Cortex of kidney (tissue), 1 donor: Measurements from ENCODE around the gene PAK1.
"Not testable (repeated sequence)": the region's sequence is repeated elsewhere in the genome, so short reads cannot be mapped to it uniquely, and the experiment has no call there.

Source experiments
- DNase-seq: peaks from one replicate; lab custom pipeline; 2025; lab: John Stamatoyannopoulos, UW

Gene PAK1

GRCh38 chr11:77401486-77402217, 72.2 kb downstream of the PAK1 start:
- no peak for DNase-seq

DNA sequence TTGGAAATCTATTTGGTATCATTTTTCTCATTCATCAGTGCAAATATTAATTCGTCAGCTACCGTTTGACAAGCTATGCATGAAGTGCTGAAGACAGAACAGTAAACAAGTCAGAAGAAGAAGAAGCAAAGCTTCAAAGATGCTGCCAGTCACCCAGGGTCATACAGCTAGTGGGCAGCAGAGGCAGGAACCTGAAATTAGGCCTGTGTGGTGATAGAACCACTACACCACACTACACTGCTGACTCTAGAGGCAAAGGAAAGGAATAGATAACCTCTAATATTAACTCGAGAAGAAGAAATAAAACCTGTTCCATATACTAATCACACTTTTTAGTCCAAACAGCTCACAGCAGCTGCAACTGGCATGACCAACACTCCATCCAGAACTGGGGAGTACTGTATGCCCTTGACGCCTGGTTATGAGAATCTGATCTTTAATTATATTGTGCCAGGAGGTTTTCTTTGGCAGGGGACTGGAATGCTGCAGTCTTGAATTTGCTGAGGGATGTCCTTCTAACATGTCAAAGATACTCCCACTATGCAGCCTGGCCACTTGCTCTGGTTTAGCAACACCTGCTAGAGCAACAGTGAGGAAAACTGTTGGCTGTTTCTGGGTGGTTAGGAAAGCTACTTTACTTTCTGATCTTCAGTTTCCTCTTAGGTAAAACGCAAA, 73.0 kb downstream of the PAK1 start:
- no peak for DNase-seq

- DNase-seq, result no peak
Observed at GRCh38 chr11:77400271-77400670, 73.6 kb downstream of the PAK1 start.

- no peak for DNase-seq
Observed at GRCh38 chr11:77397631-77398030, 76.3 kb downstream of the PAK1 start.

GRCh38 chr11:77396911-77397310, 77.0 kb downstream of the PAK1 start:
- DNase-seq, result no peak

DNA sequence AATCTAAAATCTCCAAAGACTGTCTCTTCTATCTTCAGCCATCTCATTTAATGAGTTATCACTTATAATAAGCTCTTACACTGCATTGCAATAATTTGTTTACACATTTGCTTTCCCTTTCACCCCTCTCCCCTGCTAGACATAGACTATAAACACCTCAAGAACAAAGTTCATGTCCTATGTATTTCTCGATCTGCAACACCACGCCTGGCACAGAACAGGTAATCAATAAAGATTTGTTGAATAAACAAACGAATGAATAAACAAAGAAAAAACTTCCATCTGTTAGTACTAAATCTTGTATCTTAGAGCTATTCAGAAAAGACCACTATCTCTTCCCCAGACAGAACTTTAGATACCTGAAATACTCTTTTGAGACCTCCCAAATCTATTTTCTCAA, 77.6 kb downstream of the PAK1 start:
- DNase-seq, result no peak

DNA sequence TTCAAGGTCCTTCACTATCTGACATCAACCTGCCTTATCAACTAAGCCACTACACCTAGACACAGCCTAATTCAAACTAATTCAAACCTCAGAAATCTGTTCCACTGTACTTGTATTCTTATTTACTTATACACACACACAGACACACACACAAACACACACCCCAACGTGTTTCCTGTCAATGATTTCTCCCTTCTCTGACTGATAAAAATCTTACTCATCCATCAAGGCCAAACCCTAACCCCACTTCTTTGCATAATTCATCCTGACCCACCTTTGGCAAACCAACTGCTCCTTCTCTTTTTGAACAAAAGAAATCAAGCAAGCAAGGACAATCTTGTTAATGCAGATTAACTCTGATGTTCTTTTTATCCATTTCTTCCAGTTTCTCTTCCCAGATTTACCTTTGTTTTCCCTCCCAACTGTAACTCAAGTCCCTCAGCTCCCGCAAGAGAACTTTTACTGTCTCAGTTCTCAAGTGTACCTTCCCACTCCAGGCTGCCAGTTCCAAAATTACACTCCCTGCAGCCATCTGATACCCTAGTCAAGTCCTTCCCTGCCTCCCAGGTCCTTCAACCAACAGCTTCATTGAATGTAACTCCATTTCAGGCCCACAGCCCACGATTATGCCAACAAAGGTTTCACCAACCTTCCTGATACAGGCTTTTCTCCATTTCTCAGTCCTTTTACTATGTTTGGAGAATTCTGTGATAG, 78.3 kb downstream of the PAK1 start:
- DNase-seq, result no peak

DNA sequence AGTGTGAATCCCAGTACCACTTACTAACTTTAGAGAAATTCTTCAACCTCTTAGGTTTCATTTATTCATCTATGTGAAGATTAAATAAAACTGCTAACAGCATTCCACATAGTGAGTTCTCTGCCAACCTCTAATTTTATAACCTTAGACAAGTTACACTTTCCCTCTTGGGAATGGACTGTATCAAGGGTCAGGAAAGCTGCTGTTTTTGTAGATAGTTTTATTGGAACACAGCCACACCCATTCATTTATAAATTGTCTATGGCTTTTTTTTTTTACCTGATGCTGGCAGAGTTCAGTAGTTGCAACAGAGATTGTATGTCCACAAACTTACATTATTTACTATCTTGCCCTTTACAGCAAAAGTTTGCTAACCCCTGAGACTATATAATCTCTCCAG, 81.1 kb downstream of the PAK1 start:
- DNase-seq, result no peak

GRCh38 chr11:77387701-77388100, 86.2 kb downstream of the PAK1 start:
- no peak for DNase-seq

- DNase-seq, result no peak
Observed at GRCh38 chr11:77386178-77386577, 87.7 kb downstream of the PAK1 start.

GRCh38 chr11:77385255-77385771, 88.6 kb downstream of the PAK1 start:
- DNase-seq, result not testable (repeated sequence)

DNA sequence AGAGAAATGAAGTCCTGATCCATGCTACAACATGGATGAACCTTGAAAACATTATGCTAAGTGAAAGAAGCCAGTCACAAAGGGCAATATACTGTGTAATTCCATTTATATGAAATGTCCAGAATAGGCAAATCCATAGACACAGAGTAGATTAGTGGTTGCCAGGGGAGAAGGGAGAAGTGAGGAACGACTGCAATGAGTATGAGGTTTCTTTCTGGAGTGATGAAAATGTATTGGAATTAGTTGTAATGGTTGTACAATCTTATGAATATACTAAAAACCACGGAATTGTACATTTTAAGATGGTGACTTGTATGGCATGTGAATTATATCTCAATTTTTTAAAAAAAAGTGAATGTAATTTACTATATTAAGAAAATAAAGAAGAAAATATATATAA, 89.3 kb downstream of the PAK1 start:
- no peak for DNase-seq

DNA sequence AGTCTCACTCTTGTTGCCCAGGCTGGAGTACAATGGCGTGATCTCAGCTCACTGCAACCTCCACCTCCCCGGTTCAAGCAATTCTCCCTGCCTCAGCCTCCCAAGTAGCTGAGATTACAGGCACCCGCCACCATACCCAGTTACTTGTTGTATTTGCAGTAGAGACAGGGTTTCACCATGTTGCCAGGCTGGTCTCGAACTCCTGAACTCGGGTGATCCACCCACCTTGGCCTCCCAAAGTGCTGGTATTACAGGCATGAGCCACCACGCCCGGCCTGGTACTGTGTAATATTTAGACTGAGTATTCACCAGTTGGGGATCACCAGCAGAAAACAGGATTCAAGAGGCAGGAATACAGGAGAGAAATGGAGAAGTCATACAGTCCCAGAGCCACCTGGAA, 90.5 kb downstream of the PAK1 start:
- DNase-seq, result not testable (repeated sequence)

GRCh38 chr11:77381729-77382665, 91.9 kb downstream of the PAK1 start:
- DNase-seq, result no peak

DNA sequence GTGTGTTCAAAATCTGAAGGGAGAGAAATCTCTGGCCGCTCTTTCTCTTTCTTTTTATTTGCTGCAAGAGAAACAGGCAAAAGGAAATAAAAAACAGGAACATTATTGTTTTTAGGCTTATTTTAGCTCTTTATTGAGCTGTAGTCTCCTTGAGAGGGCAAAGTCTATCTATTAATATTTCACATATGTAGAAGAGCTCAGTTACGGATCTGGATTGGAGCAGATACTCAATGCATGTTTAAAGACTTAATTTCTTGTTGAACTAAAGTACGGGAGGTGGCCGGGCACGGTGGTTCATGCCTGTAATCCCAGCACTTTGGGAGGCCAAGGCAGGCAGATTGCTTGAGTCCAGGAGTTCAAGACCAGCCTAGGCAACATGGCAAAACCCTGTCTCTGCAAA, 94.0 kb downstream of the PAK1 start:
- no peak for DNase-seq

DNA sequence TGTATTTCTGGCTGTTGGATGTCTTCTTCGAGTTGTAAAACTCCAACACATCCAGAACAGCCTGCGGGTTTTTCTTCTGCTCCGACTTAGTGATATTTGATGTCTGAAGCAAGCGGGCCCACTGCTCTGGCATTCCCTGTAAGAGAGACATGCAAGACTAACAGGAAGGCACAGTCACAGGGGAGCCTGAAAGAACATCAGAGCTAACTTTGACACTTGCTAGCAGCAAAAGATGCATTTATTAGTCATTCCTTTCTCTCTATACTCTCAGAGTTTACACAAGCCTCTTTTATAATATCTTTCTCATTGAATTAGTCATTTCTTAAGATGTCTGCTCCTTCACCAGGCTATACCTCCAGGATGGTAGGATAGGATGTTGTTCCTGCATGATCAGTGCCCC, 94.6 kb downstream of the PAK1 start:
- DNase-seq, result no peak

- DNase-seq, result no peak
Observed at GRCh38 chr11:77377734-77378133, 96.2 kb downstream of the PAK1 start.

- DNase-seq, result no peak
Observed at GRCh38 chr11:77375107-77375506, 98.8 kb downstream of the PAK1 start.

- no peak for DNase-seq
Observed at GRCh38 chr11:77374611-77375031, 99.3 kb downstream of the PAK1 start.

- DNase-seq, result no peak
Observed at GRCh38 chr11:77374108-77374507, 99.8 kb downstream of the PAK1 start.

DNA sequence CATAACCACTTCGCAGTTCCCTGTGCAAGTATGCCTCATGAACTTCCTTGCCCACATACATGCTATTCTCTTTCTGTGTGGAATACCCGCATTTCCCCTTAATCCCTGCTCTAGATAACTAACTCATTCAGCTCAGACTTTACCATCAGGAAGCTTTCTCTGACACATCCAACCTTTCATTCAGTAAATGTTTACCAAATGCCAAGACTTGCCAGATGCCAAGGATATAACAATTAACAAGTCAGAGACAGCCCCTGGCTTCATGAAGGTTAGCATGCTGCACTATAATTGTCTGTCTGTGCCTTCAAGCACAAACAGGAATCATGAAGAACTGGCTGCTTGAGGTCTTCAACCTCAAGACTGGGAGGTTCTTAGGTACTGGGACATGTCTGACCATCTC, 101.2 kb downstream of the PAK1 start:
- no peak for DNase-seq

DNA sequence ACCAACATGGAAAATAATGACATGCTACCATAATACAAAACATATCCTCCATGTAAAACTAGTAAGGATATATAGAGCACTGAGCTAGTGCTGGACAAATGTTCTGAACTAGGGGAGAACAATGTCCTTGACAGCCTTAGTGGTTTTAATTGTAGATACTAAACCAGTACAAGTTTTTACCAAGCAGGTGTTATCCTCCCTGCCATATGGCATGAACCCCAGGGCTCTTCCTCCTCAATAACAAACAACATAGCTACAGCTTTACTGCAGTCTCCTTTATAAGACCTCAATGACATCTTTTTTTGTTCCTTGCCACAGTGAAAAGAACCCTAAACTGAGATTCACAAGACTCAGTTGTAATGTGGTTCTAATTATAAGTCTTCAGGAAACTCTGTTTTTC, 102.2 kb downstream of the PAK1 start:
- DNase-seq, result no peak
